GM12878 (cell line): Measurements from ENCODE around the gene SLC12A3. TPM values are rescaled to one million over a fixed set of nuclear protein-coding genes. Genes with fewer than 3 reads are reported as not detected.

ENCODE experiments used
- ATAC-seq: fragments of 200-7000 bp; cut with Tn5 transposase; 3 replicates; pipeline ENCODE4 v1.9.1; 2020; ENCODE audit warnings: mild to moderate bottlenecking, moderate library complexity
- BruUV-seq: library from RNA; stranded (reverse); fragments of 400-500 nt; replicated peaks from 2 replicates; lab custom pipeline; 2021; lab: Mats Ljungman, UMichigan
- CTCF ChIA-PET: fragments of 300-600 bp; sonication (Branson Sonifier 250); formaldehyde crosslinking; extraction: SDS; loops from one replicate; lab custom pipeline; 2021; ENCODE audit warnings: inconsistent platforms; lab: Yijun Ruan, JAX
- POLR2A ChIA-PET: fragments of 350-600 bp; formaldehyde crosslinking; extraction: SDS; loops from one replicate; lab custom pipeline; 2021; ENCODE audit warnings: inconsistent platforms; lab: Charles Lee
- RAD21 ChIA-PET: fragments of 300-600 bp; sonication (Branson Sonifier 250); formaldehyde crosslinking; loops from one replicate; lab custom pipeline; 2023; ENCODE audit warnings: antibody characterized with exemption; ENCODE audit not compliant: unreplicated experiment; lab: Charles Lee
- SMC1A ChIA-PET: fragments of 300-600 bp; sonication (Branson Sonifier 250); formaldehyde crosslinking; loops from one replicate; lab custom pipeline; 2023; ENCODE audit not compliant: unreplicated experiment, uncharacterized antibody; lab: Charles Lee
- DNase-seq: peaks from one replicate; pipeline ENCODE4 v3.0.0-alpha.2; 2011; ENCODE audit warnings: low read depth, low spot score
- FAIRE-seq: peaks from 3 replicates; lab custom pipeline; 2011; peaks lifted over from hg19 to GRCh38; lab: Jason Lieb, UNC
- H2AFZ ChIP-seq: 2 replicates; pipeline ENCODE4 v1.6.0; 2011; ENCODE audit warnings: low read depth, low read length, control low read depth; ENCODE audit not compliant: control insufficient read depth
- H3K27ac ChIP-seq: 2 replicates; pipeline ENCODE4 v1.5.1; 2011; ENCODE audit warnings: control low read depth; ENCODE audit not compliant: control insufficient read depth, insufficient read depth
- H3K27me3 ChIP-seq, 2 experiments: replicated peaks in 1 of 2; 2 replicates each; pipeline versions ENCODE4 v1.6.0 to v1.6.1; 2011; ENCODE audit warnings: low read length in 1 of 2; ENCODE audit not compliant: control insufficient read depth in 2 of 2, insufficient read depth in 2 of 2
- H3K36me3 ChIP-seq, 2 experiments: 2 replicates each; pipeline ENCODE4 v1.5.1; 2011; ENCODE audit warnings: low read length in 1 of 2; ENCODE audit not compliant: control insufficient read depth in 2 of 2, insufficient read depth in 2 of 2
- H3K4me1 ChIP-seq: 2 replicates; pipeline ENCODE4 v1.6.1; 2011; ENCODE audit warnings: mild to moderate bottlenecking, low read length, moderate library complexity, mixed read lengths; ENCODE audit not compliant: control insufficient read depth, insufficient read depth
- H3K4me2 ChIP-seq: 2 replicates; pipeline ENCODE4 v1.6.0; 2011; ENCODE audit warnings: control low read depth; ENCODE audit not compliant: control insufficient read depth, insufficient read depth
- H3K4me3 ChIP-seq: fragments of 200-600 bp; sonication (generic); 2 replicates; pipeline ENCODE4 v1.5.1; 2016
- H3K79me2 ChIP-seq: 2 replicates; pipeline ENCODE4 v1.6.0; 2011; ENCODE audit warnings: low read length; ENCODE audit not compliant: control insufficient read depth, insufficient read depth
- H3K9ac ChIP-seq: 2 replicates; pipeline ENCODE4 v1.8.0; 2011; ENCODE audit warnings: low read length, control low read depth, mixed read lengths; ENCODE audit not compliant: control insufficient read depth, insufficient read depth
- H3K9me3 ChIP-seq: replicated peaks from 3 replicates; pipeline ENCODE4 v1.5.1; 2011; ENCODE audit warnings: mild to moderate bottlenecking, low read length; ENCODE audit not compliant: control insufficient read depth, insufficient read depth
- H4K20me1 ChIP-seq: 2 replicates; pipeline ENCODE4 v1.6.0; 2011; ENCODE audit not compliant: control insufficient read depth, insufficient read depth
- BCL11A ChIP-seq: IDR thresholded peaks from 2 replicates; pipeline ENCODE4 v1.6.1; 2011; ENCODE audit warnings: low read depth, low read length
- CHD2 ChIP-seq: IDR thresholded peaks from 2 replicates; pipeline ENCODE4 v1.6.1; 2011; ENCODE audit warnings: low read depth, low read length, improper control_type of control experiment, borderline replicate concordance
- CHD4 ChIP-seq: fragments of 200-600 bp; sonication (generic); IDR thresholded peaks from 2 replicates; pipeline ENCODE4 v1.6.1; 2016; ENCODE audit warnings: mild to moderate bottlenecking
- HCFC1 ChIP-seq: fragments of 150-350 bp; IDR thresholded peaks from 2 replicates; pipeline ENCODE4 v1.6.1; 2014; ENCODE audit warnings: low read length
- IKZF2 ChIP-seq, 2 experiments: fragments of 450-650 bp; IDR thresholded peaks; 2 replicates each; pipeline ENCODE4 v1.6.1; 2017; ENCODE audit warnings: mild to moderate bottlenecking in 2 of 2, moderate library complexity in 2 of 2
- KAT2A ChIP-seq: conservative IDR thresholded peaks from 2 replicates; pipeline ENCODE4 v1.6.1; 2011; ENCODE audit warnings: low read depth, low read length; ENCODE audit not compliant: control insufficient read depth
- MEF2A ChIP-seq: IDR thresholded peaks from 2 replicates; pipeline ENCODE4 v1.6.1; 2011; ENCODE audit warnings: low read depth, mild to moderate bottlenecking, low read length, moderate library complexity; ENCODE audit not compliant: insufficient read depth
- MTA3 ChIP-seq: IDR thresholded peaks from 2 replicates; pipeline ENCODE4 v1.6.1; 2012; ENCODE audit warnings: low read length, inconsistent platforms, borderline replicate concordance
- SIN3A ChIP-seq: IDR thresholded peaks from 2 replicates; pipeline ENCODE4 v1.6.1; 2012; ENCODE audit warnings: low read depth, low read length, improper control_type of control experiment
- SMAD5 ChIP-seq: IDR thresholded peaks from 2 replicates; pipeline ENCODE4 v1.6.1; 2016; ENCODE audit warnings: antibody characterized with exemption, low read depth
- SUPT20H ChIP-seq: IDR thresholded peaks from 2 replicates; pipeline ENCODE4 v1.6.1; 2011; ENCODE audit warnings: low read depth, mild to moderate bottlenecking, low read length, moderate library complexity, borderline replicate concordance; ENCODE audit not compliant: control insufficient read depth
- TARDBP ChIP-seq: IDR thresholded peaks from 2 replicates; pipeline ENCODE4 v1.6.1; 2016; ENCODE audit warnings: borderline replicate concordance
- ZBED1 ChIP-seq: IDR thresholded peaks from 2 replicates; pipeline ENCODE4 v1.6.1; 2016; ENCODE audit warnings: borderline replicate concordance
- ZNF24 ChIP-seq: fragments of 450-650 bp; IDR thresholded peaks from 2 replicates; pipeline ENCODE4 v1.6.1; 2017; ENCODE audit warnings: antibody characterized with exemption, mild to moderate bottlenecking
- ZNF622 ChIP-seq: fragments of 450-650 bp; IDR thresholded peaks from 2 replicates; pipeline ENCODE4 v1.6.1; 2017; ENCODE audit warnings: mild to moderate bottlenecking, inconsistent platforms
- WGBS: methylation state at CpG from one replicate; pipeline ENCODE4 v1.1.6; 2016; ENCODE audit warnings: low lambda C conversion rate; ENCODE audit not compliant: insufficient replicate concordance, insufficient coverage; ENCODE audit errors: missing lambda C conversion rate; 5-methylcytosine and 5-hydroxymethylcytosine counted together
- in situ Hi-C: fragments of 300-500 bp; cut with MboI; formaldehyde crosslinking; loops from 9 replicates; pipeline ENCODE4 v1.14.3; 2018; ENCODE audit warnings: mixed read lengths
- intact Hi-C: fragments of 100-400 bp; cut with micrococcal nuclease; formaldehyde crosslinking; loops from one replicate; pipeline ENCODE4 v1.14.2; 2022; ENCODE audit not compliant: unreplicated experiment
- polyA plus RNA-seq, 11 experiments: library from polyadenylated mRNA; depleted of rRNA in 4 of 11; unstranded in 6 of 11; stranded (reverse) in 5 of 11; fragments of >200 nt; fragmentation: Nextera tagmentation in 4 of 11; fragmentation: Illumina TruSeq in 1 of 11; extraction: Ambion mirVana in 4 of 11; extraction: Trizol in 1 of 11; gene quantifications; 1 replicate in 1 of 11; 2 replicates in 10 of 11; pipeline versions ENCODE4 v1.2.1 to v1.2.3, GENCODE V29; 2011 to 2016; ENCODE audit warnings: inconsistent platforms in 2 of 11, missing spikeins in 2 of 11, low read depth in 1 of 11
- total RNA-seq, 4 experiments: library from RNA; depleted of rRNA in 3 of 4; stranded (reverse); fragments of >200 nt in 3 of 4; fragmentation: Illumina TruSeq in 1 of 4; extraction: Trizol in 1 of 4; gene quantifications; 2 replicates each; pipeline versions ENCODE4 v1.2.1 to v1.2.3, GENCODE V29; 2013 to 2021
- TF ChIP-seq, protein P1 (sequence below): fragments of 450-650 bp; IDR thresholded peaks from 2 replicates; pipeline ENCODE4 v1.6.1; 2014; ENCODE audit warnings: mild to moderate bottlenecking

The SLC12A3 gene
- total and polyA plus RNA-seq, 10 of the 15 experiments (the other 5 are each of a cell fraction or from before 2014, with no cell fraction given), result 0.05 to 6.3 (median 3.1) TPM

DNA sequence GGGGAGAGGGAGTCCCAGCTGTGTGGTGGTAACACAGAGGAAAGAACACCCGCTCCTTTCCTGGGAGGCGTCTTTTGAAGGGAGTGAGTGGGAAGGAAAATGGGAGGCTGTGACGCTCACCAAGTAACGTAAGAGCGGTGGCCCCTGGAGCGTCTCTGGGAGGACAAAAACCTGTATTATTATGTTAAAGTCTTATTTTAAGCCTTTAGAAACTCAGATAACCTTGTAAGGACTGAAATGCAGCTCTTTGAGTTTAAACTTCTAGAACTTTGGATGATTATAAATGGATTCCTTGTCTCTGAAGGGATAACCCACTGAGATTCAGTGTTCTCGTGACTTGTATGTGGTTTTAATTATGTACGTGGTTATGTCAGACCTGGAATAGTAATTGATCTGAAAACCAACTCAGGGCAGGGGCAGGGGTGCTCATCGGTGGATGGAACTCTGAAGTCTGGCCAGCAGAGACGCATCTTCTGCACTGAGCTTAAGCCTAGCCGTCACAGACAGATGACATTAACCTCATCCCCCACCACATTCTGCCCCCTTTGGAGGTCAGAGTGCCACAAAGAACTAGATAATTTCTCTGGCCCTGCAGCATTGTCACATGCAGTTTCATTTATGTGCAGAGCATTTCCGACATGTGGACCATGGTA is 41.8 kb upstream of the SLC12A3 start:
- intact Hi-C loops, result no loop called here
- H3K36me3 ChIP-seq, result peaks cover 8 to 9% of the 10 kb centered on the region in 2 experiments
- RAD21 ChIA-PET, result no interaction called here
- H3K27ac ChIP-seq, result no peak overlapping the region
- no peak overlapping the region for H3K4me2 ChIP-seq
- ATAC-seq (no peak), DNase-seq (no peak), FAIRE-seq (no peak)
- in situ Hi-C loops, result no loop called here
- no TSS peak for BruUV-seq
- no peaks in the 10 kb centered on the region for H3K79me2 ChIP-seq
- no peaks in the 10 kb centered on the region for H3K27me3 ChIP-seq
- no peaks in the 10 kb centered on the region for H4K20me1 ChIP-seq
- CTCF ChIA-PET, result no interaction called here
- H2AFZ ChIP-seq, result no peak overlapping the region
- H3K9me3 ChIP-seq, result no peaks in the 10 kb centered on the region
- H3K9ac ChIP-seq, result no peak overlapping the region
- TF ChIP-seq MTA3, result no peak
- no peak for TF ChIP-seq SIN3A
- TF ChIP-seq IKZF2 (IDR thresholded peaks at IDR 0.05), result no peak
- no peak for TF ChIP-seq KAT2A
- no peak for TF ChIP-seq ZNF24
- TF ChIP-seq ZNF622, result no peak
- TF ChIP-seq SMAD5, result no peak
- TF ChIP-seq ZBED1, result no peak
- no peak for TF ChIP-seq TARDBP
- TF ChIP-seq CHD4, result no peak
- no peak for TF ChIP-seq MEF2A
- no peak for TF ChIP-seq CHD2
- TF ChIP-seq BCL11A, result no peak
- TF ChIP-seq HCFC1, result no peak
- TF ChIP-seq, protein P1, sequence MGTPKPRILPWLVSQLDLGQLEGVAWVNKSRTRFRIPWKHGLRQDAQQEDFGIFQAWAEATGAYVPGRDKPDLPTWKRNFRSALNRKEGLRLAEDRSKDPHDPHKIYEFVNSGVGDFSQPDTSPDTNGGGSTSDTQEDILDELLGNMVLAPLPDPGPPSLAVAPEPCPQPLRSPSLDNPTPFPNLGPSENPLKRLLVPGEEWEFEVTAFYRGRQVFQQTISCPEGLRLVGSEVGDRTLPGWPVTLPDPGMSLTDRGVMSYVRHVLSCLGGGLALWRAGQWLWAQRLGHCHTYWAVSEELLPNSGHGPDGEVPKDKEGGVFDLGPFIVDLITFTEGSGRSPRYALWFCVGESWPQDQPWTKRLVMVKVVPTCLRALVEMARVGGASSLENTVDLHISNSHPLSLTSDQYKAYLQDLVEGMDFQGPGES, result no peak
- TF ChIP-seq SUPT20H, result no peak
- TF ChIP-seq, all 136 proteins: peak for 0
- POLR2A ChIA-PET, result no interaction called here
- Histone ChIP-seq H3K4me1 (no peaks in the 10 kb centered on the region), H3K4me3 (no peak overlapping the region)
- SMC1A ChIA-PET, result no interaction called here
- WGBS, result 96% methylated on average over 12 of the region's 12 CpGs
